Measurements from ENCODE around the gene MT1A.
A peak's percentile ranks its signal among the peaks of the same experiment; 100 is the strongest.

Gene MT1A

DNA sequence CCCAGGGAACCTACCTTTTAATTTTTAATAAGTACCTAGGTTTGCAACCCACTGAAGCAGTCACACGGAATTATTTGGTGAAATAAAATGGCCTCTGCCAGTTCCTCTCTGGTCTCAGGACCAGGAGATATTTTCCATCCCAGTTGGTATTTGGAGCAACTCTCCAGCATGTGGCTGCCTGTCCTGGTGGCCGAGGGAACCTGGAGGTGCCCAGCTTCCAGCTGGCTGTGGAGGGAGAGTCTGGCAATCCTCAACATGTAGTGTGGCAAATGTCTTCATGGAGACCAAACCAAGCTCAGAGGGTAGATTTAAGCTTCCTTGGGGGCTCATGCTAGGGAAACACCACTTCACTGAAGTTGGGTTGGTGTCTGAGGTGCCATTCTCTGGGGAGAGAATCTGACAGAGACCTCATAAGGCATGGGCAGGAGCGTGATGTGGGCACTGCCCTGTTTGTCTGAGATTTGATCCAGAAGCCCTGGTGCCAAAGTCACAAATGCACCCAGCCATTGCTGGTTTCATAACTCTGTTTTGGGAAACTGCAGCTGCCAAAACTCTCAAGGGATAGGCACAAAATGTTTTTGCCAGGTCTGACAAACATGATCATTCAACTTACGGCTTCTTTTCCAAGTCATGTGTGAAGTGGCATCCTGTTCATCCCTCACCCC is 46.6 kb downstream of the MT1A start:
- TF ChIP-seq CTCF (IDR thresholded peaks at IDR 0.05; ENCODE audit: low read depth, low read length) (no peak), MYC (IDR thresholded peaks at IDR 0.05; ENCODE audit: low read depth, low read length) (no peak), POLR2A (IDR thresholded peaks at IDR 0.05; ENCODE audit: extremely low read depth, insufficient read length) (no peak)
- TF ChIP-seq, protein P1, sequence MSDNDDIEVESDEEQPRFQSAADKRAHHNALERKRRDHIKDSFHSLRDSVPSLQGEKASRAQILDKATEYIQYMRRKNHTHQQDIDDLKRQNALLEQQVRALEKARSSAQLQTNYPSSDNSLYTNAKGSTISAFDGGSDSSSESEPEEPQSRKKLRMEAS (IDR thresholded peaks at IDR 0.05; ENCODE audit: low read depth, low read length): no peak
- DNase-seq (ENCODE audit: low read depth): no peak

DNA sequence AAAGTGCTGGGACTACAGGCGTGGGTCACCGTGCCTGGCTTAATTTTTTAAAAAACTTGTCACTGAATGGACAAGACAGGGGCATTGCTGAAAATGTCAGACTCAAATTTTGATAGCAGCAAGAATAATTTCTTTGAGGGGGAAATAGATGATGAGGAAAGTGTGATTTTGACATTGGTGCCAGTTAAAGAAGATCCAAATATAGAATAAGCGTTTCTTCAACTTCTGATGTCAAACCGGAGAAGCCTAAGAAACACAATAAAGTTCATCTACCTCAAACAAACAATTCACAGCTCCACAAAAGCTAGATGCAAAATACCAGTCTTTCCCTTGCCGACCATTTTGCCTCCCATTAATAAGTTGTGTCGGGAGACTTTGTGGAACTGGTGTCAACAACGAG is 48.3 kb downstream of the MT1A start:
- TF ChIP-seq CTCF (IDR thresholded peaks at IDR 0.05; ENCODE audit: low read depth, low read length) (no peak), MYC (IDR thresholded peaks at IDR 0.05; ENCODE audit: low read depth, low read length) (no peak), POLR2A (IDR thresholded peaks at IDR 0.05; ENCODE audit: extremely low read depth, insufficient read length) (no peak)
- TF ChIP-seq, protein P1 (IDR thresholded peaks at IDR 0.05; ENCODE audit: low read depth, low read length): no peak
- H3K4me3 ChIP-seq (ENCODE audit: low read depth, low read length): no peak overlapping the region
- no peak for DNase-seq (ENCODE audit: low read depth)

More for the DNA sequence above, 46.6 kb downstream of the MT1A start:
- no peak overlapping the region for H3K4me3 ChIP-seq (ENCODE audit: low read depth, low read length)

GRCh38 chr16:56688762-56689161 is 50.3 kb downstream of the MT1A start:
- TF ChIP-seq, protein P1 (IDR thresholded peaks at IDR 0.05; ENCODE audit: low read depth, low read length): no peak
- no peak for TF ChIP-seq POLR2A (IDR thresholded peaks at IDR 0.05; ENCODE audit: extremely low read depth, insufficient read length)
- peak; percentile 26 for DNase-seq (ENCODE audit: low read depth)
- no peak overlapping the region for H3K4me3 ChIP-seq (ENCODE audit: low read depth, low read length)

GRCh38 chr16:56689171-56689570 is 50.7 kb downstream of the MT1A start:
- TF ChIP-seq, protein P1 (IDR thresholded peaks at IDR 0.05; ENCODE audit: low read depth, low read length): no peak
- TF ChIP-seq POLR2A (IDR thresholded peaks at IDR 0.05; ENCODE audit: extremely low read depth, insufficient read length): no peak
- no peak for TF ChIP-seq CTCF (IDR thresholded peaks at IDR 0.05; ENCODE audit: low read depth, low read length)
- TF ChIP-seq MYC (IDR thresholded peaks at IDR 0.05; ENCODE audit: low read depth, low read length): no peak
- DNase-seq (ENCODE audit: low read depth): no peak
- H3K4me3 ChIP-seq (ENCODE audit: low read depth, low read length): no peak overlapping the region
